Gastrocnemius medialis (tissue), 4 donors: ENCODE results near the gene RNF167. TPM values are rescaled to one million over a fixed set of nuclear protein-coding genes. Genes with fewer than 3 reads are reported as not detected.

Experiments used
- ATAC-seq, 2 donors: fragments of 150-250 bp; one replicate each; pipeline ENCODE4 v1.9.1; 2016
- DNase-seq, 2 donors: peaks; one replicate each; pipeline ENCODE4 v3.0.0-alpha.2; 2019
- H3K27ac ChIP-seq, 4 donors: fragments of 200-600 bp; sonication (generic); 1 replicate in 1 of 4; 2 replicates in 3 of 4; pipeline ENCODE4 v1.5.1; 2016 to 2018; ENCODE audit warnings: mild to moderate bottlenecking in 2 of 4, moderate library complexity in 1 of 4
- H3K27me3 ChIP-seq, 3 donors: fragments of 200-600 bp; sonication (generic) in 2 of 3; 1 replicate in 1 of 3; 2 replicates in 2 of 3; pipeline versions ENCODE4 v1.5.1 to v1.6.0; 2016 to 2019; ENCODE audit warnings: mild to moderate bottlenecking in 1 of 3, moderate library complexity in 1 of 3
- H3K36me3 ChIP-seq, 2 donors: fragments of 200-600 bp; sonication (generic) in 1 of 2; one replicate each; pipeline ENCODE4 v1.5.1; 2017 to 2018
- H3K4me1 ChIP-seq, 2 donors: fragments of 200-600 bp; sonication (generic) in 1 of 2; one replicate each; pipeline ENCODE4 v1.5.1; 2016 to 2017; ENCODE audit warnings: mild to moderate bottlenecking in 2 of 2
- H3K4me3 ChIP-seq, 4 donors: fragments of 200-600 bp; sonication (generic) in 3 of 4; 1 replicate in 1 of 4; 2 replicates in 3 of 4; pipeline ENCODE4 v1.5.1; 2016 to 2019; ENCODE audit warnings: mild to moderate bottlenecking in 2 of 4
- H3K9me3 ChIP-seq, 3 donors: fragments of 200-600 bp; sonication (generic) in 2 of 3; 1 replicate in 1 of 3; 2 replicates in 2 of 3; pipeline ENCODE4 v1.5.1; 2016 to 2019
- POLR2A ChIP-seq, 2 donors: fragments of 450-650 bp; IDR thresholded peaks; one replicate each; pipeline ENCODE4 v1.6.1; 2017; ENCODE audit warnings: antibody characterized with exemption in 2 of 2, mild to moderate bottlenecking in 2 of 2, moderate library complexity in 2 of 2
- in situ Hi-C, 4 donors: fragments of 200-750 bp; cut with MboI; loops; one replicate each; pipeline versions ENCODE4 v1.15.0 to v1.8.0; 2017; ENCODE audit warnings: low sequenced_read_pairs in 4 of 4
- intact Hi-C: fragments of 100-400 bp; cut with DNase I; formaldehyde crosslinking; loops from one replicate; pipeline ENCODE4 v1.15.1; 2023; ENCODE audit warnings: low total_unique reads
- total RNA-seq, 4 donors: library from RNA; depleted of rRNA; stranded (reverse); fragments of >200 nt; gene quantifications; one replicate each; pipeline versions ENCODE4 v1.1.0 to v1.2.3, GENCODE V29; 2016
- TF ChIP-seq, protein P1 (sequence below), 5 experiments: fragments of 450-650 bp in 3 of 5; fragments of 200-600 bp in 2 of 5; sonication (generic) in 2 of 5; IDR thresholded peaks in 4 of 5; conservative IDR thresholded peaks in 1 of 5; 1 replicate in 4 of 5; 2 replicates in 1 of 5; pipeline ENCODE4 v1.5.1; 2016 to 2019; ENCODE audit warnings: antibody characterized with exemption in 5 of 5, mild to moderate bottlenecking in 3 of 5, moderate library complexity in 3 of 5

The RNF167 gene
- total RNA-seq, 4 donors from 2014 or later, result 51.2 to 99.5 (median 75.2) TPM

DNA sequence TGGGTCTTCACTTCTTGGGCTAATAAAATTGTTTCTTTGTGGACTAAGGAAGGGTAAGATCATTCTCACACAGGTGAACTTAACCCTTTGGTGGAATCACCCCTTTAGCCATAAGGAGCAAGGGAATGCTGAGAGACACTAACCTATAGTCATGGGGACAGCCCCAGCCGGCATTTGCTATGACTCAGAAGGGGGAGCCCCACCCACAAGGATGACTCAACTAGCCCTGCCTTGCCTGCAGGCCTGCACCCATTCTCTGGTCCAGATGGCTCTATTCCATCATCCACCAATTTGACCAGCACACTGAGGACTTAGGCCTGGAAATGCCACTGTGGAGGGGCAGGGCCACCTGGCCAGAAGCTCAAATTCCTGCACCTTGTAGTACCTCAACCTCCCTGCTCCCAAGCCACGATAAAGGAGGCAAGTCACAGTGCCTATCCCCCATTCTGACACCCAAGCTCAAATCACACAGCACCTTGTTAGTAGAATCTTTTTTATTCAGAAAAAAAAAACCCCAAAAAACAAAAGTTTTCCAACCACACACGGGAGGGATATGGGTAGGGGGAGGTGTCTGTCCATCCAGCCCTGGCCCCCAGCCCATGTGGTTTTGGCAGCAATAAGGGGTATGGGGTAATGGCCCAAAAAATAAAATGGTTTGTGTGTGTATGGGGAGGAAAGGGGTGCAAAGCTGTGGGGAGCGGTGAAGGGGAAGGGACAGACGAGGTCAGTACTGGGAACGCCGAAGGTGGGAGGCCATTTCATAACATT, 5.3 kb downstream of the RNF167 start:
- ATAC-seq (peak; percentile 34 to 41), DNase-seq (peak; percentile 84 to 93)
- Histone ChIP-seq H3K4me3 (peak overlapping the region; percentile 6 to 96 (median 30)), H3K4me1 (peaks cover 41 to 44% of the 10 kb centered on the region in 2 donors), H3K36me3 (peaks cover 0 to 40% of the 10 kb centered on the region in 2 donors), H3K9me3 (no peaks in the 10 kb centered on the region), H3K27ac (peak overlapping the region; percentile 96 to 100 (median 98)), H3K27me3 (no peaks in the 10 kb centered on the region)
- in situ Hi-C loops, result no loop called here
- TF ChIP-seq, protein P1, sequence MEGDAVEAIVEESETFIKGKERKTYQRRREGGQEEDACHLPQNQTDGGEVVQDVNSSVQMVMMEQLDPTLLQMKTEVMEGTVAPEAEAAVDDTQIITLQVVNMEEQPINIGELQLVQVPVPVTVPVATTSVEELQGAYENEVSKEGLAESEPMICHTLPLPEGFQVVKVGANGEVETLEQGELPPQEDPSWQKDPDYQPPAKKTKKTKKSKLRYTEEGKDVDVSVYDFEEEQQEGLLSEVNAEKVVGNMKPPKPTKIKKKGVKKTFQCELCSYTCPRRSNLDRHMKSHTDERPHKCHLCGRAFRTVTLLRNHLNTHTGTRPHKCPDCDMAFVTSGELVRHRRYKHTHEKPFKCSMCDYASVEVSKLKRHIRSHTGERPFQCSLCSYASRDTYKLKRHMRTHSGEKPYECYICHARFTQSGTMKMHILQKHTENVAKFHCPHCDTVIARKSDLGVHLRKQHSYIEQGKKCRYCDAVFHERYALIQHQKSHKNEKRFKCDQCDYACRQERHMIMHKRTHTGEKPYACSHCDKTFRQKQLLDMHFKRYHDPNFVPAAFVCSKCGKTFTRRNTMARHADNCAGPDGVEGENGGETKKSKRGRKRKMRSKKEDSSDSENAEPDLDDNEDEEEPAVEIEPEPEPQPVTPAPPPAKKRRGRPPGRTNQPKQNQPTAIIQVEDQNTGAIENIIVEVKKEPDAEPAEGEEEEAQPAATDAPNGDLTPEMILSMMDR (IDR thresholded peaks at IDR 0.05 in 4 of 5, conservative IDR thresholded peaks at IDR 0.05 in 1 of 5), result no peak
- TF ChIP-seq POLR2A (IDR thresholded peaks at IDR 0.05), result no peak
- intact Hi-C loops, result no loop called here

DNA sequence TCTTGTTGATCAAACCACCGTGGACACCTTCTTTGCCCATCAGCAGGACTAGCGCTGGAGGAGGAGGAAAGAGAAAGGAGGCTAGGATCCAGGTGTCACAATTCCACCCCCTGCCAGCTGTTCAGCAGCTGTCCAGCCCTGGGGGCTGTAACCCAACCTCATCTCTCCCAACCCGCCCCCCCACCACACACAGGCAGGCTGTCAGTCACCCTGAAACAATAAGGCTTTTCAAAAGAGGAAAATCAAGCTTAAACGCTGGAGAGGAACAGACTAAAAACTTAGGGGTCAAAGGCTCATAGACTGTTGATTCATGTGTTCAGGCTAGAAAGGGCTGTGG, 5.8 kb downstream of the RNF167 start:
- in situ Hi-C loops, result no loop called here
- peak overlapping the region in 3 of 4 donors; percentile 6 to 99 (median 96) for H3K4me3 ChIP-seq
- peaks cover 45 to 46% of the 10 kb centered on the region in 2 donors for H3K4me1 ChIP-seq
- ATAC-seq (no peak), DNase-seq (no peak)
- TF ChIP-seq, protein P1 (IDR thresholded peaks at IDR 0.05 in 4 of 5, conservative IDR thresholded peaks at IDR 0.05 in 1 of 5), result no peak
- TF ChIP-seq POLR2A (IDR thresholded peaks at IDR 0.05), result no peak
- H3K9me3 ChIP-seq, result no peaks in the 10 kb centered on the region
- H3K27ac ChIP-seq, result peak overlapping the region; percentile 96 to 100 (median 98)
- H3K36me3 ChIP-seq, result peaks cover 0 to 40% of the 10 kb centered on the region in 2 donors
- intact Hi-C loops, result no loop called here
- no peaks in the 10 kb centered on the region for H3K27me3 ChIP-seq

DNA sequence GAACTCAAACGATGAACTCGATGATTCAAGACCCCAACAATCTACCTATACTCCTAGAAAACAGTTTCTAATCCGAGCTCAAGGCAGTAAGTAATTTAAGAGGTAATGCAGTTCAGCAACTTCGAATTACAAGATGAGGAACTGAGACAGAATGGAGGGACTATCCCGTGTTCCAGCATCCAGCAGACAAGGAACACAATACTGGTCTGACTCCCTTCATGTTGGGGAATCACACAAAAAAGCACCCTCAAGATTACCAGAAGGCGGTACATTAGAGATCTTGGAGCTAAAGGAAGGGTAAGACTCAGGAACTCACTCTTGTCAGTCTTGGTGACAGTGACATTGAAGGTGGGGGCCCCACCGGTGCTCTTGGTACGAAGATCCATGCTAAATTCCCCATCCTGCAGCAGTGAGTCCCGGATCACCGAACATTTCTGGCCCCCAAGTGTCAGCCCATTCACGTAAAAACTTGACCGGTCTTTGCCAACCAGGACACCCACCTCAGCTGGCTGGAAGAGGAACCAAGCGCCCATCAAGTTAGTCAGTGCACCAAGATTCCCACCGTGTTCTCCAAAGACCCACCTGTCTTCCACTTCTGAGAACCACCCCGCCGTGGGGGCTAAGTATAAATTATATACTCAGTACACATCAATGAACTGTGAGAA, 6.4 kb downstream of the RNF167 start:
- in situ Hi-C loops (no loop called here), intact Hi-C loops (no loop called here)
- TF ChIP-seq, protein P1 (IDR thresholded peaks at IDR 0.05 in 4 of 5, conservative IDR thresholded peaks at IDR 0.05 in 1 of 5), result no peak
- TF ChIP-seq POLR2A (IDR thresholded peaks at IDR 0.05), result no peak
- no peak for ATAC-seq
- Histone ChIP-seq H3K27ac (peak overlapping the region; percentile 96 to 100 (median 98)), H3K4me3 (peak overlapping the region; percentile 85 to 99 (median 96)), H3K4me1 (peaks cover 45 to 46% of the 10 kb centered on the region in 2 donors), H3K9me3 (no peaks in the 10 kb centered on the region), H3K36me3 (peaks cover 0 to 40% of the 10 kb centered on the region in 2 donors), H3K27me3 (no peaks in the 10 kb centered on the region)
- DNase-seq, result no peak

DNA sequence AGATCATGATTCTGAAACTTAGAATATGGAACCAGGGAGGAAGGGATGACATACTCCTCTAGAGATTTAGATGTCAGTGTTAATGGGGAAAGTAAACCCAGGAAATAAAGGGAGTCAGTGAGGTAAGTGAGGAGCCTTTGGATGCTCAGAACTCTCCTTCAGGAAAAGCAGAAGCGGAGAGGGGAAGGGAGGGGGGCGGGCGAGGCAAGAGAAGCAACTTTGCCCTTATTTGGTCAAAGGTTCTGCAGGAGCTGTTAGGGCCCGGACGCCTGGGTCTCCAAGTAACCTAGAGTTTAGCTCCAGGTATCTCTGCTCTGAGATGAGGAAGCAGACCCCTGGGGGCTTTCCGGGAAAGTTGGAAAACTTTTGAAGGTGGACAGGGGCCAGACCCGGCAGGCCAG, 6.9 kb downstream of the RNF167 start:
- no peak for TF ChIP-seq POLR2A (IDR thresholded peaks at IDR 0.05)
- TF ChIP-seq, protein P1 (IDR thresholded peaks at IDR 0.05 in 4 of 5, conservative IDR thresholded peaks at IDR 0.05 in 1 of 5), result no peak
- peaks cover 44 to 47% of the 10 kb centered on the region in 2 donors for H3K4me1 ChIP-seq
- ATAC-seq (no peak), DNase-seq (no peak)
- no peaks in the 10 kb centered on the region for H3K9me3 ChIP-seq
- peak overlapping the region; percentile 85 to 99 (median 96) for H3K4me3 ChIP-seq
- peaks cover 0 to 40% of the 10 kb centered on the region in 2 donors for H3K36me3 ChIP-seq
- no peaks in the 10 kb centered on the region for H3K27me3 ChIP-seq
- intact Hi-C loops, result no loop called here
- in situ Hi-C loops, result no loop called here
- peak overlapping the region; percentile 96 to 100 (median 98) for H3K27ac ChIP-seq
